Caco-2 (cell line): ENCODE data around the gene NKAIN2. TPM values are rescaled to one million over a fixed set of nuclear protein-coding genes. Genes with fewer than 3 reads are reported as not detected.

Source experiments
- BruUV-seq: library from RNA; stranded (reverse); fragments of 400-500 nt; replicated peaks from 2 replicates; lab custom pipeline; 2021; lab: Mats Ljungman, UMichigan
- CTCF ChIA-PET: fragments of 300-600 bp; sonication (Branson Sonifier 250); formaldehyde crosslinking; loops from one replicate; lab custom pipeline; 2022; ENCODE audit warnings: antibody characterized with exemption; lab: Charles Lee
- POLR2A ChIA-PET: fragments of 300-600 bp; sonication (Branson Sonifier 250); formaldehyde crosslinking; loops from one replicate; lab custom pipeline; 2022; ENCODE audit warnings: antibody characterized with exemption; lab: Charles Lee
- DNase-seq, 2 experiments: peaks; one replicate each; pipeline versions ENCODE4 v3.0.0 to v3.0.0-alpha.2; 2020 to 2022
- H3K27me3 ChIP-seq: replicated peaks from 2 replicates; pipeline ENCODE4 v1.6.0; 2011; ENCODE audit warnings: low read length; ENCODE audit not compliant: control insufficient read depth, insufficient read depth
- H3K36me3 ChIP-seq: 2 replicates; pipeline ENCODE4 v1.5.1; 2011; ENCODE audit warnings: low read length; ENCODE audit not compliant: control insufficient read depth, insufficient read depth
- H3K4me1 ChIP-seq: fragments of 250-450 bp; sonication (Bioruptor Pico); 2 replicates; pipeline ENCODE4 v1.5.1; 2020; ENCODE audit warnings: mild to moderate bottlenecking
- H3K4me3 ChIP-seq: 2 replicates; pipeline ENCODE4 v1.5.1; 2011; ENCODE audit warnings: low read depth, mild to moderate bottlenecking, control low read depth, low read length
- H3K9me3 ChIP-seq: fragments of 250-450 bp; sonication (Bioruptor Pico); 2 replicates; pipeline ENCODE4 v1.5.1; 2020; ENCODE audit warnings: mild to moderate bottlenecking, moderate library complexity
- H3K27ac Mint-ChIP-seq: one replicate; pipeline ENCODE4 v1.8.0; 2022; ENCODE audit warnings: mixed read lengths; ENCODE audit not compliant: unreplicated experiment
- H3K27me3 Mint-ChIP-seq: one replicate; pipeline ENCODE4 v1.8.0; 2022; ENCODE audit warnings: mixed read lengths; ENCODE audit not compliant: insufficient read depth, unreplicated experiment
- H3K36me3 Mint-ChIP-seq: one replicate; pipeline ENCODE4 v1.8.0; 2022; ENCODE audit warnings: mild to moderate bottlenecking, mixed read lengths; ENCODE audit not compliant: insufficient read depth, unreplicated experiment
- H3K4me1 Mint-ChIP-seq: one replicate; pipeline ENCODE4 v1.8.0; 2022; ENCODE audit warnings: low read depth, mixed read lengths; ENCODE audit not compliant: unreplicated experiment
- H3K4me3 Mint-ChIP-seq: one replicate; pipeline ENCODE4 v1.8.0; 2022; ENCODE audit warnings: mild to moderate bottlenecking, moderate library complexity, mixed read lengths; ENCODE audit not compliant: unreplicated experiment
- H3K9me3 Mint-ChIP-seq: one replicate; pipeline ENCODE4 v1.8.0; 2022; ENCODE audit warnings: mixed read lengths; ENCODE audit not compliant: unreplicated experiment
- CTCF ChIP-seq, 2 experiments: fragments of 200-600 bp in 1 of 2; IDR thresholded peaks; 1 replicate in 1 of 2; 2 replicates in 1 of 2; pipeline versions ENCODE4 v1.5.1 to v1.8.0; 2011 to 2022; ENCODE audit warnings: antibody characterized with exemption in 1 of 2, control low read depth in 1 of 2, inconsistent platforms in 1 of 2, low read depth in 1 of 2, low read length in 1 of 2, mild to moderate bottlenecking in 1 of 2, moderate library complexity in 1 of 2; ENCODE audit not compliant: insufficient read depth in 1 of 2, severe bottlenecking in 1 of 2, unreplicated experiment in 1 of 2
- intact Hi-C: fragments of 100-400 bp; cut with micrococcal nuclease; formaldehyde crosslinking; loops from one replicate; pipeline ENCODE4 v1.10.0; 2022; ENCODE audit not compliant: unreplicated experiment
- total RNA-seq: library from RNA; stranded (reverse); gene quantifications from 2 replicates; pipeline ENCODE4 v1.2.3, GENCODE V29; 2022

Gene NKAIN2
- total RNA-seq, 1 experiment from 2014 or later: not detected

- BruUV-seq: no TSS peak
- no peaks in the 10 kb centered on the region for H3K9me3 Mint-ChIP-seq
- H3K4me1 Mint-ChIP-seq: no peaks in the 10 kb centered on the region
- ChIA-PET POLR2A (no interaction called here), CTCF (no interaction called here)
- Histone ChIP-seq H3K4me3 (no peak overlapping the region), H3K27me3 (no peaks in the 10 kb centered on the region), H3K4me1 (no peaks in the 10 kb centered on the region), H3K36me3 (no peaks in the 10 kb centered on the region), H3K9me3 (no peaks in the 10 kb centered on the region)
- DNase-seq: no peak
- intact Hi-C loops: no loop called here
- H3K27ac Mint-ChIP-seq: no peak overlapping the region
- H3K36me3 Mint-ChIP-seq: no peaks in the 10 kb centered on the region
- TF ChIP-seq CTCF (IDR thresholded peaks at IDR 0.05; ENCODE audit: insufficient read depth in 1 of 2, low read depth in 1 of 2, low read length in 1 of 2, severe bottlenecking in 1 of 2, unreplicated experiment in 1 of 2): no peak
- peaks cover 5% of the 10 kb centered on the region for H3K27me3 Mint-ChIP-seq
- no peak overlapping the region for H3K4me3 Mint-ChIP-seq
These were observed 716.8 kb downstream of the NKAIN2 start for GRCh38 chr6:124520514-124520913.

GRCh38 chr6:124522335-124522734 lies 718.7 kb downstream of the NKAIN2 start:
- Mint-ChIP-seq H3K27me3 (no peaks in the 10 kb centered on the region), H3K4me3 (no peak overlapping the region), H3K36me3 (no peaks in the 10 kb centered on the region), H3K4me1 (no peaks in the 10 kb centered on the region), H3K9me3 (no peaks in the 10 kb centered on the region), H3K27ac (no peak overlapping the region)
- intact Hi-C loops: no loop called here
- H3K9me3 ChIP-seq: no peaks in the 10 kb centered on the region
- no peak overlapping the region for H3K4me3 ChIP-seq
- H3K4me1 ChIP-seq: no peaks in the 10 kb centered on the region
- no peaks in the 10 kb centered on the region for H3K36me3 ChIP-seq
- BruUV-seq: no TSS peak
- no peak for TF ChIP-seq CTCF (IDR thresholded peaks at IDR 0.05; ENCODE audit: insufficient read depth in 1 of 2, low read depth in 1 of 2, low read length in 1 of 2, severe bottlenecking in 1 of 2, unreplicated experiment in 1 of 2)
- no peak for DNase-seq
- ChIA-PET POLR2A (no interaction called here), CTCF (no interaction called here)
- no peaks in the 10 kb centered on the region for H3K27me3 ChIP-seq

- no TSS peak for BruUV-seq
- Mint-ChIP-seq H3K9me3 (no peaks in the 10 kb centered on the region), H3K27ac (no peak overlapping the region), H3K4me3 (no peak overlapping the region), H3K36me3 (no peaks in the 10 kb centered on the region), H3K27me3 (no peaks in the 10 kb centered on the region), H3K4me1 (no peaks in the 10 kb centered on the region)
- no peak for TF ChIP-seq CTCF (IDR thresholded peaks at IDR 0.05; ENCODE audit: insufficient read depth in 1 of 2, low read depth in 1 of 2, low read length in 1 of 2, severe bottlenecking in 1 of 2, unreplicated experiment in 1 of 2)
- Histone ChIP-seq H3K4me3 (no peak overlapping the region), H3K36me3 (no peaks in the 10 kb centered on the region), H3K27me3 (no peaks in the 10 kb centered on the region), H3K9me3 (no peaks in the 10 kb centered on the region), H3K4me1 (no peaks in the 10 kb centered on the region)
- intact Hi-C loops: no loop called here
- no peak for DNase-seq
- CTCF ChIA-PET: no interaction called here
- POLR2A ChIA-PET: no interaction called here
These were observed 721.0 kb downstream of the NKAIN2 start for GRCh38 chr6:124524491-124525200.
